HG02610 (cell line): ENCODE data around the gene EEF1A2.
"Not testable (repeated sequence)": the region's sequence is repeated elsewhere in the genome, so short reads cannot be mapped to it uniquely, and the experiment has no call there.

Experiments used
- ATAC-seq: cut with Tn5 transposase; IDR thresholded peaks from one replicate; pipeline ENCODE4 v1.9.1; 2021; ENCODE audit warnings: mild to moderate bottlenecking, moderate library complexity; ENCODE audit not compliant: unreplicated experiment

EEF1A2 gene

DNA sequence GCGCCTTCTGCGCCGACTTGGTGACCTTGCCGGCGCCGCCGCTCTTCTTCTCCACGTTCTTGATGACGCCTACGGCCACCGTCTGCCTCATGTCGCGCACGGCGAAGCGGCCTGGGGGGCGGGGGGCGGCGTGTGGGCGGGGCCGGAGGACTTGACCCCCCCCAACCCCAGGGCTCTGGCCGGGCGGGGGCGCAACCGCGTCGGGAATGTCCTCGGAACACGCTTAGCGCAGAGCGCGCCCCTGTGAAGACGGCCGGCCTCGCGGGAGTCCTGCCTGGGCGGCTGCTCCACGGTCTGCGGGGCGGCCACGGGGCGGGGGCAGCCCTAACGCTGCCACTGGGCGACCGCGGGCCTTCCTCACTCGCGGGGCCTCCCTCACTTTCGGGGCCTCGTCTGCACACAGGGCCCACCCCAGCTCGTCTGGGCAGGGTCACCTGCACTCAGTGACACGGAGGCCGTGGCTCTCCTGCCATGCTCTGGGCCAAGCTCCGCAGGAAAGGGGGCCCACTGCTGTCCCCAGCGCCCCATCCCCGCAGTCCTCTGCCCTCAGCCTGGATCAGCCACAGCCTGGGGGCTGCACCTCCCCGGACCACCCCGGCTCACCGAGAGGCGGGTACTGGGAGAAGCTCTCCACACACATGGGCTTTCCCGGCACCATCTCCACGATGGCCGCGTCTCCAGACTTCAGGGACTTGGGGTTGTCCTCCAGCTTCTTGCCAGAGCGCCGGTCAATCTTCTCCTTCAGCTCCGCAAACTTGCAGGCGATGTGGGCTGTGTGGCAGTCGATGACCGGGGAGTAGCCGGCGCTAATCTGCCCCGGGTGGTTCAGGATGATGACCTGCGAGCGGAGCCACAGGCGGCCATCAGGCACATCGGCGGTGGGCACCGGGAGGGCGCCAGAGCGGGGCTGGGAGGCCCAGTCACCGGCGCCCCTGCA lies 10.3 kb downstream of the EEF1A2 start:
- ATAC-seq = no peak

DNA sequence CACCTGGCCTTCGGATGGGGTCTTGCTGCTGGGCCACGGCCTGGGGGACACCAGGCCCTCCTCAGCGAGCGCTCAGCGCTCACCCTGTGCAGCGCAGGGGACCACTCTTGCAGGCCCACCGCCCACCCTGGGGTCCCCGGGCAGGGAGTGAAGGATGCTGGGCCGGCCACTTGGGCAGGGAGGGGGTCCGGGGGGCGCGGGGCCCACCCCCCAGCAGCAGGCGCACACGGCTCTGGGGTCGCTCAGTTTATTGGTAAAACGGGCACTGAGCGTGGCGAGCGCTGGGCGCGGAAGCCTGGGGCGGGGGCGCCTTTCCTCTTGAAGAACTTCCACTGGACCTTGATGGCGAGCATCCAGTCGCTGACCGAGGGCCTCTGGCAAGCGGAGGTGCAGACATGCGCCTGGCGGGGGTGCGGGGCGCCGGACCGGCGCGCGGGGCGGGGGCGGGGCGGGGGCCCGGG lies 11.1 kb downstream of the EEF1A2 start:
- ATAC-seq = no peak

DNA sequence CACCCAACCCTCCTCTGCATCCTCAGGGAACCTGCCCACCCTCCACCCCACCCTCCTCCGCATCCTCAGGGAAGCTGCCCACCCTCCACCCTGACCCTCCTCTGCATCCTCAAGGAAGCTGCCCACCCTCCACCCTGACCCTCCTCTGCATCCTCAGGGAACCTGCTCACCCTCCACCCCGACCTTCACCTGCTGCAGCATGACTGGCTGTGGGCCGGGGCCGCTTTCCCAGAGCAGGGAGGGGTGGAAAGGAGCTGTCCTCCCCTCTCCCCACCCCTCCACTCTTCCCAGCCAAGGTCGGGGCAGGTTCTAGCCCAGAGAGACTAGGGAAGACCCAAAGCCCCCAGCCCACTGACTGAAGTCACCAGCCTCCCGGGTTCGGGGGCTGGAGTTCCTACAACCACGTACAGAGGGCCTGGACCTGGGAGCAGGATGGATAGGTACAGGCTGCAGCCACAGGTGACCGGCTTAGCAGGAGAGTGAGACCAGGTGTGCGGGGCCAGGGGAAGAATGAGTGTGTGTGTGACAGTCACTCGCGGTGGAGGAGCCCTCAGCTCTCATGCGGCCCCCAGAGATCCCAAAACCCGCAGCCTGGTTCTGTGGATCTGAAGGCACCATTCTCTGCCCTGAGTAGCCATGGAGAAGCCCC lies 11.6 kb downstream of the EEF1A2 start:
- no peak for ATAC-seq

DNA sequence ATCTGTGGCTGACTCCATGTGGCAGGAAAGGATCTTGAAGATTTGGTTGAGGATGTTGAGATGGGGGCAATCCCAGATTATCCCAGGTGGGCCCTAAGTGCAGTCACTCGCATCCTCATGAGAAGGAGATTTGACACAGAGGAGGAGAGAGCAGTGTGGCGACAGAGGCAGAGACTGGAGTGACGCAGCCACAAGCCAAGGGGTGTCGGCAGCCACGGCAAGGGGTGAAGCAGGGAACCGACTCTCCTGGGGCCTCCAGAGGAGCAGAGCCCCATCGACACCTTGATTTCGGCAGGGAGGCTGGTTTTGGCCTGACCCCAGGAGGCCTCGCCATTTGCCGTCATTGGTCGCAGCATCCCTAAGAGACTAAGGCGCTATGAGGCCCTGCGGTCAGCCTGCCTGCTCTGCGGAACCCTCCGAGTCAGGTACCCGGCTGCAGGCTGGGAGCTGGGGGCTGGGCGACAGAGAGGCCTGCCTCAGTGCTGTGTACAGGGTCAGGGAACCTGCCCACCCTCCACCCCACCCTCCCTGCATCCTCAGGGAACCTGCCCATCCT lies 12.5 kb downstream of the EEF1A2 start:
- ATAC-seq = no peak

DNA sequence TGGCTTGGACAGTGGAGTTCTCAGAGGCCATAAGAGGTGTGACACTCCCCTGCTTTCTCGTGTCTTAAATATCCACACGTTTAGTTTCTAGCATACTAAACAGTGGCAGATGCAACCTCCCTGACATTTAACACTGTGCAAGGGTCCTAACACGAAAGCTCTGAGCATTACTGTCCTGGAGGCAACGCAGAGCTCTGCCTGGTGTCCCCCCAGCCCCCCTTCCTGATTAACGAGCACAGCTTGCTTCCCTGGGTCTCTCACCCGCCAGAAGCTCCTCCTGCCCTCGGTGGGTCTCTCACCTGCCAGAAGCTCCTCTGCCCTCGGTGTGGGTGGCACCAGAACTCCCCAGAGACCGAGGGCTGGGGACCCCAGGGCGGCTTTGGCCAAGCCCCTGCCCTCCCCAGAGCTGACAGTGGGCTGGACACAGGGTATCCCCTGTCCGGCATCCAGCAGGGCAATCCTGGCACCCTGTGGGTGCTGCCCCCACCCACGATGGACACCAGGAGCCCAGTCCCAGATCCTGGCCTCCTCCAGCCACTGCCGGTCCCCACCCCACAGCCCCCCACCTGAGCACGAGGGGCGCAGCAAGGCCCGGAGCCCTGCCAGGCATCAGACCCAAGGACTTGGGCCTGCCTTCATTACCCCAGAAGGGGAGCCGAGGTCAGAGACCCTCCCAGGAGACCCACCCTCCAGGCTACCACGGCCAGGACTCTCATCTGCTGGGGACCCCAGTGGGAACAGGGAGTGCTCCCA lies 14.1 kb downstream of the EEF1A2 start:
- ATAC-seq = no peak

DNA sequence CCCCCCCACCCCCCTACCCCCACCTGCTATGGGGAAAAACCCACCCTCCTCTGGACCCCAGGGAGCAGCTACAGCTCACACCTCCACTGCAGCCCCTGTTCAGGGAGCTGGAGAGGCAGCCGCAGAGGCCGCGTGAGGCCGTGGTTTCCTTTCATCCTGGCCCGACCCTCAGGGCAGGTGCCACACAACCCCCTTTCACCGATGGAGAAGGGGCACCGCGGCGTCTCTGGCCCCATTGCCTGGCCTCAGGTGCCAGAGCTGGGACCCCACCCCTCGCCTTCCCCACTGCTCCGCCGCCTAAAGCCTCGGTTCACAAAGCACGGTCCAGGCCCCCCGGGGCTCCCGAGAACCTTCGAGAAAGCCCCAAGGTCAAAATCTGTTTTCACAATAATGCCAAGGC lies 14.6 kb downstream of the EEF1A2 start:
- no peak for ATAC-seq

DNA sequence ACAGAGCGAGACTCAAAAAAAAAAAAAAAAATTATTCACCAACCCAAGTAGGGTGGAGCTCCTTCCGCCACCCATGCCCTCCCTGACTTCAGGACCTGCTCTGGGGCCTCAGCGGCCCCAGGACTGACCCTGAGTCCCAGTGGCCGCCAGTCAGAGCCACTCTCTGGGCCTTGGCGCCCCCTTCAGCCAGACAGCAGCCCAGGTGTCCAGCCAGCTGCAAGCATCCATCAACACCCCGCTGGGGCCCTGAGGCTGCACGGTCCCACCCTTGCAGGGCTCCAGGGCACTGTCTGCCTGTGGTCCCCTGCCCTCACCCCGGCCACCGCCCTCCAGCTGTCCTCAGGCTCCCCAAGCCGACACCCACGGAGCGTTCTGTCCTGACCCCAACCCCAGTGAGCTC lies 15.0 kb downstream of the EEF1A2 start:
- no peak for ATAC-seq

DNA sequence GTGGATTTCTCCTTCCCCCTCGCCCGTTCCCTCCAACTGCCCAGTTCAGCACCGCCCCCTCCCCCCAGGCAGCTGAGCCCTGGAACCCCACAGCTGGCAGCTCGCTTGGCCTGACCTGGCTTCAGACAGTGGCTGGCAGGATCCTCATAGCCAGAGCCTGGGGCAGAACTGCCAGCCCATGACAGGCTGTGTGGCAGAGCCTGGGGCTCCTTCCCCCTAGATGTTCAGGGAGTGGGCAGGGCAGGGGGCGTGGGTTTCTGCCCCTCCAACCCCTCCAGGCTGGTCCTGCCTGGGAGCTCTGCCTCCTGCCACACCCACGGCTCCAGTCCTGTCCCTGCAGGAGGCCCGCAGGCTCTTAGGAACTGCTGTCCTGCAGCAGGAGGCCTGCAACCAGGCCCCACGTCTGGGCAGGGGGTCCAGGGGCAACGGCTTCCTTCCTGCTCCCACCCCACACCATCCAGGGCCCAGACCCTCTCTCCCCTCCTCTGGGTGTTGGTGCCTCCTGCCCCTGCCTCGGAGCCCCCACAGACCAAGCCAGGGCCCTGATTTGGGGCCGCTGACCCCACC lies 16.8 kb downstream of the EEF1A2 start:
- no peak for ATAC-seq

DNA sequence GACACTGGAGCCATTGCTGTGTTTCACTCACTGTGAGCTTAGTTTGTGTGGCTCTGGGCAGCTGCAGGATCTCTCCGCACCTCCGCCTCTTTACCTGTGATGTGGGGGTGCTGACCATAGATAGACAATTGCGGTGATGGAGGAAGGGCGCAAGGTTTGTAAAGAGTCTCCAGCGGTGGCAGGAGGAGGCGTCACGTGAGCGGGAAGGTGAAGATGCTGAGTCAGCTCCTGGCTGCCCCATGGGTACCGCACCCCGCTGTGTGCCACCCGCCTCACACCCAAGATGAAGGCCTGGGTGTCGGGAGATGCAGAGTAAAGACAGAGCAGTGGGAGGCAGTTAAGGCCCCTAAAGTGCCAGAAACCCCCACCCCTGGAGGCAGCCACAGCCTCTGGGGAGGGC lies 17.4 kb downstream of the EEF1A2 start:
- ATAC-seq = no peak

DNA sequence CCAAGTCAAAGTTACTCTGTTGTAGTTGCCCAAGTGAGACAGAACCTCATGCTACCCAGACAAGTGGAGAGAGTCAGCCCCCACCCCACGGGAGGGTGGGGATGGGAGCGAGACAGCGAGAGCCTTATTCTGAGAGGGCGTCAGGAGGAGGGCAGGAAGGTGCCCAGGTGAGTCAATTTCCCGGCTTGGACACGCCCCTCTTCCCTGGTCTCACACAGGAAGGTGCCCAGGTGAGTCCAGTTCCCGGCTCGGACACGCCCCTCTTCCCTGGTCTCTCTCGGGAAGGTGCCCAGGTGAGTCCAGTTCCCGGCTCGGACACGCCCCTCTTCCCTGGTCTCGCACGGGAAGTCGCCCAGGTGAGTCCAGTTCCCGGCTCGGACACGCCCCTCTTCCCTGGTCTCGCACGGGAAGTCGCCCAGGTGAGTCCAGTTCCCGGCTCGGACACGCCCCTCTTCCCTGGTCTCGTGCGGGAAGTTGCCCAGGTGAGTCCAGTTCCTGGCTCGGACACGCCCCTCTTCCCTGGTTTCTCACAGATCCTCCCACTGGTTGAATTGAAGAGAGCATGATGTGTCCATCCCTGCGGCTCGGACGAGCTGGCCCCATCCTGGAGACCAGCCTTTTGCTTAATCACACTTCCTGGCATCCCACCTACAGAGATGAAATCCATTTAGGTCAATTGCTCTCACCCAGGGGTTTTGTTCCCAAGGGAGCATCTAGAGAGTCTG lies 19.0 kb downstream of the EEF1A2 start:
- not testable (repeated sequence) for ATAC-seq

DNA sequence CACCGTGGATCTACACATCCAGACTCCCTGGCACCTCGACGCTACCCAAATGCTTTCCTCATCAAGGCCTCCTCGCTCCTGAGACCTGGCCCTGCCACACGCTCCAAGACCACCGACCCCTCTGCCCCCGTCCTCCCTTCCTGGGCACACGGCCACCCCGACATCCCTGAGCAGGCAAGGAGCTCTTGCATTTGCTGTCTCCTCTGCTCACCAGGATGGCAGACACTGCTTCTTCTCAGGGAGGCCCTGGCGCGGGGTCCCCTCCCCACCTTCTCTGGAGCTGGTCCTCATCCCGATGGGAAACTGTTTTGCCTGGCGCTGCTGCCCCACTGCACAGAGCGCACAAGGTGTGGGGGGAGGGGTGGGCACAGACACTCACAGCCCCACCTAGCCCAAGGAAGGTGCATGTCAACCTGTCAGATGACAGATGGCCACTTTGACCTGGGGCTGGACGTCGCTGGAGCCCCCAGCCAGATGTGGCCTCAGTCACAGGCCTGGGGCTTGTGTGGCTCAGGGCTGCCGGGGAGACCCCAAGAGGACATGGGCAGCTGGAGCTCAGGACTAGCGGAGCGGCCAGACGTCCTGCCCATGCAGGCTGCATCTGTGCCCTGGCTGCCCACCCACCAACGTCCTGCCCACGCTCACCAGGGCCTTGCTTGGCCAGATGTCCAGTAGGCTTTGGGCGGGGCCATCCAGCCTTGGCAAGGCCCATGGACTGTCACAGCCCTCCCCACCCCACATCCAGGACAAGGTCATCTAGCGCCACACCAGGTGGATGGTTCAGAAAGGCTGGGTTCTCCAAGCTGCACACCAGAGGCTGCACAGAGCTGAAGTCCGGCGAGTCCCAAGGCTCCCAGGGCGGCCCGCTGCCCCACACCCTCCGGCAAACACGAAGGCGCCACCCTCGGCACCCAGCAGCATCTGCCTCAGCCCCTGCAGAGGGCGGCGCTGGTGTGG lies 20.3 kb downstream of the EEF1A2 start:
- ATAC-seq = no peak

DNA sequence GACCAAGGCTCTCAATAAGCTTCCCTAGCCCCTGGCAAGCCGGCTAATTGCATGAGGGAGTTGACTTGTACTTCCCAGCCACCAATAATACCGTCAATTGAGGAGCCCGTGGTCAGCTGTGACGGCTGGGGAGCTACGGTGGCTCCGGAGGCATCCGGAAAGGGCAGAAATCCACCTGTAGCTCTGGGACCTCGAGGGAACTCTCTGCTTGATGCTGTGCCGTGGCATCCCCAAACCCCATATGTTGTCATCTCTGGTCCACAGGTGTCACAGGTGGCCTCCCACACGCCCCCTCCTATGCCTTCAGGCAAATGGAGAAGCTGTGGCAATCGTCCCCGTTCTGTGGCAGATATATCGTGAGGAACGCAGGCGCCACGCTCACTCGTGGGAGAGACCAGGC lies 20.9 kb downstream of the EEF1A2 start:
- ATAC-seq = no peak

DNA sequence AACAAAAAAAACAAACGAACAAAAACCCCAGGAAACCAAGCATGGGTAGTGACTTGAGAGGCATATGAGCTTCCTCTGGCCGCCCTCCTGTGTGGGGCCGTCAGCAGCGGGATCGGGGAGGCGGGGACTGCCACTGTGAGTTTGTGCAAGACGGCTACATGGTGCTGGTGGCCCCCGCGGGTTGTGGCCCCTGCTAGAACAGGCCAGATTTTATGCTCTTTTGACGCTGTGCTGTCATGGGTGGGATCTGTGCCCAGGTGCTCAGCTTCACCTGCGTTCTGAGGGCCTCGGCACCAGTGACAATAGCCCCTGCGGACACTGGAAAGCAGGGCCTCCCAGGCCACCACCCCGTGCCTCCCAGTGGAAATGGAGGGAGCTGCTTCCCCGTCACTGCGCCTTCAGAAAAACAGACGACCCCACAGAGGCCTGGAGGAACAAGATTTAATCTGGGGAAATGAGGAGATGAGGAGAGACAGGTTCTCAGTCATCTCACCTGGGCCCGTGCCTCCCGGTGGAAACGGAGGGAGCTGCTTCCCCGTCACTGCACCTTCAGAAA lies 21.7 kb downstream of the EEF1A2 start:
- ATAC-seq = no peak

DNA sequence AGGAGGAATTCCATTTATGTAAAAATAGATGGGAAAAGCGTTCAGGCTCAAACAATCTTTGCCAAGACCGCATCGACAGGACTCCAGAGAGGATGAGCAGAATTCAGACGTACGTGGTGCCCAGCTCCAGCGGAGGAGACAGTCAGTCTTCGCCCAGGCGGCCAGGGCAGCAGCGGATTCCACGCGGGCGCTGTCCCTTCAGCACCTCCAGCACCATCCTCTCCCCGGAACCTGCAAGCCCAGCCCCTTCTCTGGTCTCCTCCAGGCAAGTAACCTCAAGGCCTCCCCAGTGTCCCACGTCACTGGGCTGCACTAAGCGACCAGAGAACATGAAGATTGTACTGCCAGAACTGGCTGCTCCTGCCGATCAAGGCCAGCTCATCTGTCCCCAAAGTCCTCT lies 23.7 kb downstream of the EEF1A2 start:
- ATAC-seq = no peak

DNA sequence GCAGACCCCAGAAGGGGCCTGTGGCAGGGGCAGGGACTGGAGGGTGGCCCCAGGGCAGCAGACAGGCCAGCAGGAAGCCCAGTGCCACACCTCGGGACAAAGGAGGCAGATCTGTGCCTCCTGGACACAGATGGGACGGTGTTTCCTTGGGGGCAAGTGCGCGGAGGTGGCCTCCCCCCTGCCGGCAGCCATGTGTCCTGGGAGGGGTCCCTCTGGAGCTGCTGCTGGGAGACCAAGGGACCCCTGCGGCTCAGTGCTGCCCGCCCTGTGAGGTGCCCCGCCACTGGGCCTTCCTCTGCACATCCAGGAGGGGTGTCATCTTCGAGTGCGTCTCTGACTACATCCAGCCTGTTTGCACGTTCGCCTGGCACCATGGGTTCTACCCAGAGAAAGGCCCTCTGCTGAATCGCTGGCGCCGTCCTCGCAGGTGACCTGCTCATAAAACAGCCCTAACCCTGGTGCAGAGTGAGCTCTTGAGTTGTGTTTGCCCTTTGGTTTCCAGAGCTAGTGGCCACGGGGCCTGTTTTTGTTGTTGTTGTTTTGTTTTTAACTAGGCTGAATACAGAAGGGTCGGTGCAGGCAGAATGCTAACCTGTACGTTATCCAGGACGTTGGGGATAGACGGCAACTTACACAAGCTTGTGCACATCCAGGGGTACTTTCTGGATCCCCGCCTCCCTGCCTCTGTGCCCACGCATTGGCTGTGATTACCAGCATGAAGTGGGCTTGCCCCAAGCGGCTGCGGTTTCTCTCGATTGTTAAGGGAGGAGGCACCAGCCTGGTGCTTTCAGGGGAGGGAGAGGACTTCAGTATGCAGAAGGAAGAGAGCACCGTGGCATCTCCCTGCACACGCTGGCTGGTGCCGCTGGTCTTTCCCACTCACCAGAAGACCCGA lies 25.1 kb downstream of the EEF1A2 start:
- ATAC-seq = no peak

DNA sequence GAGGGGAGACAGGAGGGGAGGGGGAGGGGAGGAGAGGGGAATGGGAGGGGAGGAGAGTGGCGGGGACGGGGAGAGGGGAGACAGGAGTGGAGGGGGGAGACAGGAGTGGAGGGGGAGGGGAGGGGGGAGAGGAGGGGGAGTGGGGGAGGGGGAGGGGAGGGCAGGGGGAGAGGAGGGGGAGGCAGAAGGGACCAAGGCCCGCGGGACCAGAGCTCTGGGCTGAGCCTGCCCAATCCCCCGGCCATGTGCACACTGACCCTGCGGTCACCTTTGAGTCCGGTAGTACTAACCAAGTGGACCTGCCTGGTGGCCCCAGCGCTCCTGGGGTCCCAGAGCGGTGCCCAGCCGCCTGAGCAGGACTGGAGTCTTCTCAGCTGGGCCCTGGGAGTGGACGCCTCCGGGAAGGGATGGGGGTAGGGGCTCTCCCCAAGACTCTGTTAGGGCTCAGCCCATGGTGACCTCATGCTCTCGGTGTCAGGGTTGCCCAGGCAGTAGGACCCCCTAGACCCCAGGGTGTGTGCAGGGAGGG lies 26.0 kb downstream of the EEF1A2 start:
- ATAC-seq = no peak

DNA sequence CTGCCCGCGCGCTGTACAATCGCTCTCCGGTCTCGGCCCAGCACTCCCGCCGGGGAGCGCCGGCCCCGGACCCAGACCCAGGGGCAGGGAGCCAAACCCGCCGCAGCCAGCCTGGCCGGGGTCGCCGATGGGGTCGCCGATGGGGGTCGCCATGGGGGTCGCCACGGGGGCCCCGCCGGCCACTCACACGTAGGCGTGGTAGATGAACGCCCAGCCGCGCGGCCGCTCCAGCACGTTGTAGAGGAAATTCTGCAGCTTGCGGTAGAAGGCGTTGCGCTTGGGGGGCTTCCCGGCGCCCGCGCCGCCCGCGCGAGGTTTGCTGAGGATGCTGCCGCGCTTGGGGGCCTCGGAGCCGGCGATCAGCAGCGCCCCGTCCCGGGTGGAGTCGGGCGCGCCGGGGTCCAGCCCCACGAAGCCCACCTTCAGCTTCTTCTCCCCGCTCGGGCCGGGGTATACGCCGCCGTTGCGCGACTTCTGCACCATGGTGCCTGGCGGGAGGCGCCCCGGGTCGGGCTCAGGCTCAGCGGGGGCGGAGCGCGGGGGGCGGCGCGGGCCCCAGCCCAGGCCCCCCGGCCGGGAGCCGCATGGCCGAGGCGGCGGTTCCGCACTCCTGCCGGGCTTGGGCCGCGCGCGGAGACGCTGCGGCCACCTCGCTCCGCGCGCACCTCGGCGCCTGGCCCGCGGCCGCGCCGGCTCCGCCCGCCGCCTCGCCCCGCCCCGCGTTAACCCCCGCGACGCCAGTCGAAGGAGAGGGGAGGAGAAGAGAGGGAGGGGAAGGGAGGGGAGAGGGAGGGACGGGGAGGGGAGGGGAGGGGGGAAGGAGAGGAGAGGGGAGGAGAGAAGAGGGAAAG lies 26.7 kb downstream of the EEF1A2 start, which contains the start of gene KCNQ2:
Gene KCNQ2, minus strand, starts transcription at position 675 of the 851 bp plus-strand sequence. Its CDS starts 192 bp downstream, at position 483.
- ATAC-seq = no peak
